Measurements from ENCODE around the gene MMP3.

MMP3 gene

GRCh38 chr11:102882389-102883024 lies 39.1 kb upstream of the MMP3 start:
- no peak for TF ChIP-seq USF1 (IDR thresholded peaks at IDR 0.05)
- no peak for TF ChIP-seq EP300 (IDR thresholded peaks at IDR 0.05; ENCODE audit: borderline replicate concordance)
- TF ChIP-seq RAD21 (IDR thresholded peaks at IDR 0.05; ENCODE audit: low read depth): no peak
- TF ChIP-seq, protein P1, sequence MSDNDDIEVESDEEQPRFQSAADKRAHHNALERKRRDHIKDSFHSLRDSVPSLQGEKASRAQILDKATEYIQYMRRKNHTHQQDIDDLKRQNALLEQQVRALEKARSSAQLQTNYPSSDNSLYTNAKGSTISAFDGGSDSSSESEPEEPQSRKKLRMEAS (IDR thresholded peaks at IDR 0.05): no peak
- TF ChIP-seq TAF1 (IDR thresholded peaks at IDR 0.05; ENCODE audit: low read depth): no peak
- TF ChIP-seq REST (IDR thresholded peaks at IDR 0.05; ENCODE audit: low read depth): no peak
- no peak for TF ChIP-seq FOXM1 (IDR thresholded peaks at IDR 0.05; ENCODE audit: borderline replicate concordance, low read depth)

DNA sequence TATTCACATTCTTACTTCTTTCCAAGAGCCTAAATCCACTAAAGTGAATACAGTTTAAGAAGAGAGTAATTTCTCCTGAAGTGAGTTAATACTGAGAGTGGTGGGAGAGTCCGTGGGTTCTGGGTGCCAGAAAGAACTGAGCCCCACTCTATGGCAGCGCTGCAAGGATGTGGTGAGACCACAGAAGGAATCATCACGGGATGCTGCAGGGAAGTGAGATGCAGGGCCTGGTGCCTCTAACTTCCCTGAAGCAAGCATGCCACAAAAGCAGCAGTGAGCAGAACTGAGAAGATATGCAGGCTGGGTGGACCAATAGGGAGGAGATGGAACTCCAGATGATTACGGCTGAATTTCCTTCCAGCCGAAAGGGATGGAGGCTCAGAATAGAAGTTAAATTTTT lies 36.4 kb upstream of the MMP3 start:
- no peak for TF ChIP-seq EP300 (IDR thresholded peaks at IDR 0.05; ENCODE audit: borderline replicate concordance)
- no peak for TF ChIP-seq USF1 (IDR thresholded peaks at IDR 0.05)
- no peak for TF ChIP-seq ZBTB7A (IDR thresholded peaks at IDR 0.05; ENCODE audit: low read depth)
- no peak for TF ChIP-seq TEAD4 (IDR thresholded peaks at IDR 0.05)
- TF ChIP-seq CEBPB (IDR thresholded peaks at IDR 0.05): no peak
- TF ChIP-seq YY1 (IDR thresholded peaks at IDR 0.05; ENCODE audit: low read depth): no peak
- no peak for TF ChIP-seq TAF1 (IDR thresholded peaks at IDR 0.05; ENCODE audit: low read depth)
- TF ChIP-seq REST (IDR thresholded peaks at IDR 0.05; ENCODE audit: low read depth): no peak
- TF ChIP-seq FOXM1 (IDR thresholded peaks at IDR 0.05; ENCODE audit: borderline replicate concordance, low read depth): no peak
- no peak for TF ChIP-seq TCF12 (IDR thresholded peaks at IDR 0.05; ENCODE audit: low read depth)
- TF ChIP-seq, protein P1 (IDR thresholded peaks at IDR 0.05): no peak
- TF ChIP-seq EGR1 (IDR thresholded peaks at IDR 0.05): no peak
- TF ChIP-seq NFIC (IDR thresholded peaks at IDR 0.05): no peak
- no peak for TF ChIP-seq CREB1 (IDR thresholded peaks at IDR 0.05; ENCODE audit: low read depth)
- TF ChIP-seq RAD21 (IDR thresholded peaks at IDR 0.05; ENCODE audit: low read depth): no peak

DNA sequence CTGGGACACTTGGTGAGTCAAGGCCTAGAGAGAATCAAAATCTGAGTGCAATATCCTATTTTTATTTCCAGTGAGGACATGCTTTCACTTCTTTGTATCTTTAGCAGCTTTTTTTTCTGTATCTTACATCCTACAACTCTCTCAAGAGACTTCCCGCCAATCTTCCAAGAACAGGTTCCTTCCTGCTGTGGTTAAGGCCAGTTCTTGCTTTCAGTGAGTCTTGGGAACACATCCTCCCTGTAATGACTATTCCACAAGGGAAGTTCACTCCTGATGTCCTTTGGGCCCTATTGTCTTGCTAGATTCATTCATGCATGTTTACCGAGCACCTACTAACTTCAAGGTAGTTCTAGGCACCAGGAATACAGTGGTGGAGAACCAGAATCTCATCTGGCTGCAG lies 35.2 kb upstream of the MMP3 start:
- no peak for TF ChIP-seq CEBPB (IDR thresholded peaks at IDR 0.05)
- no peak for TF ChIP-seq EGR1 (IDR thresholded peaks at IDR 0.05)
- no peak for TF ChIP-seq TAF1 (IDR thresholded peaks at IDR 0.05; ENCODE audit: low read depth)
- no peak for TF ChIP-seq NFIC (IDR thresholded peaks at IDR 0.05)
- TF ChIP-seq ZBTB7A (IDR thresholded peaks at IDR 0.05; ENCODE audit: low read depth): no peak

GRCh38 chr11:102874852-102875251 lies 31.4 kb upstream of the MMP3 start, which contains the start of gene MMP12:
MMP12 (minus strand) TSS chr11:102874982; CDS start chr11:102874937, 45 bp downstream.
- TF ChIP-seq CEBPB (IDR thresholded peaks at IDR 0.05) (no peak), YY1 (IDR thresholded peaks at IDR 0.05; ENCODE audit: low read depth) (no peak), CREB1 (IDR thresholded peaks at IDR 0.05; ENCODE audit: low read depth) (no peak), NFIC (IDR thresholded peaks at IDR 0.05) (no peak), USF1 (IDR thresholded peaks at IDR 0.05) (no peak), TEAD4 (IDR thresholded peaks at IDR 0.05) (no peak)

DNA sequence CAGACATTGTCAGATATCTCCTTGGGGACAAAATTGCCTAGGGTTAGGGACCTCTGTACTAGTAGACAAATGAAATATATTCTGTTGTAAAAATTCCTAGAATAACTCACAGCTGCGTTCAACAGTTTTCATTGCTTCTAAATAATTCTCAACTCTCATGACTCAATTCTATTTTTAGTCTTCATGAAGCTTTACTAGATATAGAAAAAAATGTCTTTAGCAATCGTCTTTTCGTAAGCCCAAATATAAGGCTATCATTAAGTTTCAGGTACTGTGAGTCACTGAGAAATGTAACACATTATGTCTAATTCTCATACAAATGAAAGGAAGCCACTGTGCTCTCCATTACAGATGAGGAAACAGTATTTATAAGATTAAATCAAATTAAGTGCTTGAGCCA lies 24.9 kb upstream of the MMP3 start:
- TF ChIP-seq CEBPB (IDR thresholded peaks at IDR 0.05): no peak
- TF ChIP-seq TEAD4 (IDR thresholded peaks at IDR 0.05): no peak
- TF ChIP-seq EGR1 (IDR thresholded peaks at IDR 0.05): no peak
- TF ChIP-seq, protein P1 (IDR thresholded peaks at IDR 0.05): no peak
- no peak for TF ChIP-seq YY1 (IDR thresholded peaks at IDR 0.05; ENCODE audit: low read depth)
- no peak for TF ChIP-seq TAF1 (IDR thresholded peaks at IDR 0.05; ENCODE audit: low read depth)
- TF ChIP-seq FOXM1 (IDR thresholded peaks at IDR 0.05; ENCODE audit: borderline replicate concordance, low read depth): no peak
- no peak for TF ChIP-seq EP300 (IDR thresholded peaks at IDR 0.05; ENCODE audit: borderline replicate concordance)
- no peak for TF ChIP-seq RAD21 (IDR thresholded peaks at IDR 0.05; ENCODE audit: low read depth)
- TF ChIP-seq USF1 (IDR thresholded peaks at IDR 0.05): no peak
- TF ChIP-seq REST (IDR thresholded peaks at IDR 0.05; ENCODE audit: low read depth): no peak
- TF ChIP-seq ZBTB7A (IDR thresholded peaks at IDR 0.05; ENCODE audit: low read depth): no peak
- no peak for TF ChIP-seq CREB1 (IDR thresholded peaks at IDR 0.05; ENCODE audit: low read depth)
- no peak for TF ChIP-seq NFIC (IDR thresholded peaks at IDR 0.05)
- TF ChIP-seq TCF12 (IDR thresholded peaks at IDR 0.05; ENCODE audit: low read depth): no peak
